Left ventricle myocardium inferior (tissue), 1 donor: ENCODE results near the gene ACTL8. TPM values are rescaled to one million over a fixed set of nuclear protein-coding genes. Genes with fewer than 3 reads are reported as not detected.

ENCODE experiments used
- DNase-seq: peaks from one replicate; pipeline ENCODE4 v3.0.0-alpha.2; 2020
- H3K27ac ChIP-seq: fragments of 200-600 bp; replicated peaks from 2 replicates; pipeline ENCODE4 v1.8.0; 2021
- H3K27me3 ChIP-seq: fragments of 200-600 bp; 2 replicates; pipeline ENCODE4 v1.8.0; 2021; ENCODE audit warnings: low read depth
- H3K36me3 ChIP-seq: fragments of 200-600 bp; 2 replicates; pipeline ENCODE4 v1.8.0; 2021
- H3K4me1 ChIP-seq: fragments of 200-600 bp; 2 replicates; pipeline ENCODE4 v1.8.0; 2021
- H3K4me3 ChIP-seq: fragments of 200-600 bp; 2 replicates; pipeline ENCODE4 v1.8.0; 2021; ENCODE audit warnings: mild to moderate bottlenecking, moderate library complexity
- H3K9me3 ChIP-seq: fragments of 200-600 bp; replicated peaks from 2 replicates; pipeline ENCODE4 v1.8.0; 2021
- CTCF ChIP-seq: fragments of 200-600 bp; IDR thresholded peaks from 2 replicates; pipeline ENCODE4 v1.8.0; 2021; ENCODE audit warnings: antibody characterized with exemption, mild to moderate bottlenecking, borderline replicate concordance
- intact Hi-C: fragments of 100-400 bp; cut with micrococcal nuclease; formaldehyde crosslinking; loops from one replicate; pipeline ENCODE4 v1.11.0; 2022
- total RNA-seq: library from RNA; stranded (reverse); fragmentation: NEBNext Ultra II Directional; extraction: Animal tissue kit (Norgen Biotek cat#: 25700); gene quantifications from one replicate; pipeline ENCODE4 v1.2.1, GENCODE V29; 2021
- donor health status: DM: no; HTN: yes; CAD: no; lungs with severe emphysema.

The ACTL8 gene
- total RNA-seq, 1 donor from 2014 or later: not detected

DNA sequence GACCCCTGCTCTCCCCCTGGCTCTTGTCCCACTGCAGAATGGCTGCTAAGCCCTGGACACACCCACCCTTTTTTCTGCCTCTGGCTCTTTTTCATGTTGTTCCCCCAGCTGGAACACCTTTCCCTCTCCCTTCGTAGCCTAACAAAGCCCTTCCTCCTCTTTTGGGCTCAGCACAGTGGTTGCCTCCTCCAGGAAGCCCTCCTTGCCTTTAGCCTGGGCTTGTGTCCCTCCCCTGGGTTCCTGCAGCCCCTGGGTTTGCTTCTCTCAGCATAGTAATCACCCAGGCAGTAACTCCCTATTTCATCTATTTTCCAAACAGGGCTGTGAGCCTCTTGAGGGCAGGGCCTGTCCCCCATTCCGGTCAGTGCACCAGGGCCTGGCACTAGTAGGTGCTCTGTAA lies 19.8 kb upstream of the ACTL8 start:
- intact Hi-C loops: no loop called here
- Histone ChIP-seq H3K27me3 (peaks cover 53% of the 10 kb centered on the region), H3K9me3 (no peaks in the 10 kb centered on the region)

GRCh38 chr1:17735793-17736192 lies 19.3 kb upstream of the ACTL8 start:
- Histone ChIP-seq H3K9me3 (no peaks in the 10 kb centered on the region), H3K4me1 (no peaks in the 10 kb centered on the region), H3K36me3 (no peaks in the 10 kb centered on the region), H3K4me3 (no peak overlapping the region), H3K27me3 (peaks cover 53% of the 10 kb centered on the region), H3K27ac (no peak overlapping the region)
- DNase-seq: no peak
- no peak for TF ChIP-seq CTCF
- intact Hi-C loops: no loop called here

More for the DNA sequence above, 19.8 kb upstream of the ACTL8 start:
- Histone ChIP-seq H3K4me3 (no peak overlapping the region), H3K4me1 (no peaks in the 10 kb centered on the region), H3K36me3 (no peaks in the 10 kb centered on the region), H3K27ac (no peak overlapping the region)
- no peak for DNase-seq
- no peak for TF ChIP-seq CTCF

DNA sequence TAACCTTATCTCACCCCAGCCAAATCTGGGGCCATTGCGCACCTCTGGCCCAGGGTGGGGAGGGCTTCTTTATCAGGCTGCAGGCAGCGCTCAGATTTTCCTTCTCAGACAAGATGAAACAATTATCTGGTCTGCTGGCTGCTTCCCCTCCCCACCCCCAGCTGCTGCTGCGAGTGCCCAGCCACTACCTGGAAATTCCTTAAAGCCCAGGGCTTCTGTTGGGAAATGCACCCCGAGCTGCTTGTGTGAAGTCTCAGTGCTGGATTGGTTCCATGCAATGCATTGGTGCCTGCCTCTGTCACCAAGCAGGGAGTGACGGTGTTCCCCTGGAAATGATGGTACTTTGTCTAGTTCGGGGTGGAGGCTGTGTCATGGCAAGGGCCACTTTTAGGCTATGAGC lies 18.5 kb upstream of the ACTL8 start:
- no peak overlapping the region for H3K27ac ChIP-seq
- DNase-seq: no peak
- intact Hi-C loops: no loop called here
- no peak for TF ChIP-seq CTCF
- H3K4me3 ChIP-seq: no peak overlapping the region
- no peaks in the 10 kb centered on the region for H3K4me1 ChIP-seq
- H3K27me3 ChIP-seq: peaks cover 53% of the 10 kb centered on the region
- H3K36me3 ChIP-seq: no peaks in the 10 kb centered on the region
- no peaks in the 10 kb centered on the region for H3K9me3 ChIP-seq

DNA sequence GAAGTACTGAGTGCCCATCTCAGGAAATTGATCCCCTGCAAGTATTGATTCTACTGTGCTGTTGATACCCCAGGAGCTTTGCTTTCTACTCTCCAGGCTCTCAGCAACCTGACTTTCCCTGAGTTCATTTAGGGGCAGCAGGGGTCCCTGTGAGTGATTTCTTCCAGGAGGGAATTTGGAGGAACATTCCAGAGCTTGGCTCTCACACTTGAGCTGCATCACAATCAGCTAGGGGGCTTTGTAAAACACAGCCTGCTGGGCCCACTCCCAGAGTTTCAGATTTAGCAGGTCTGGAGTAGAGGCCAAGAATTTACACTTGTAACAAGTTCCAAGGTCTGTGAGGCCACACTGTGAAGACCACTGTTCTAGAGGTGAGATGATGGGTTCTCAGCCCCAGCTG lies 16.1 kb upstream of the ACTL8 start:
- no peak for DNase-seq
- Histone ChIP-seq H3K27me3 (peaks cover 63% of the 10 kb centered on the region), H3K36me3 (no peaks in the 10 kb centered on the region), H3K27ac (no peak overlapping the region), H3K4me1 (peaks cover 9% of the 10 kb centered on the region), H3K4me3 (no peak overlapping the region), H3K9me3 (no peaks in the 10 kb centered on the region)
- TF ChIP-seq CTCF: no peak
- intact Hi-C loops: no loop called here

GRCh38 chr1:17741052-17741451 lies 14.1 kb upstream of the ACTL8 start:
- Histone ChIP-seq H3K4me1 (peaks cover 9% of the 10 kb centered on the region), H3K27ac (no peak overlapping the region), H3K4me3 (no peak overlapping the region), H3K27me3 (peaks cover 61% of the 10 kb centered on the region), H3K9me3 (no peaks in the 10 kb centered on the region), H3K36me3 (no peaks in the 10 kb centered on the region)
- no peak for TF ChIP-seq CTCF
- intact Hi-C loops: no loop called here
- no peak for DNase-seq

DNA sequence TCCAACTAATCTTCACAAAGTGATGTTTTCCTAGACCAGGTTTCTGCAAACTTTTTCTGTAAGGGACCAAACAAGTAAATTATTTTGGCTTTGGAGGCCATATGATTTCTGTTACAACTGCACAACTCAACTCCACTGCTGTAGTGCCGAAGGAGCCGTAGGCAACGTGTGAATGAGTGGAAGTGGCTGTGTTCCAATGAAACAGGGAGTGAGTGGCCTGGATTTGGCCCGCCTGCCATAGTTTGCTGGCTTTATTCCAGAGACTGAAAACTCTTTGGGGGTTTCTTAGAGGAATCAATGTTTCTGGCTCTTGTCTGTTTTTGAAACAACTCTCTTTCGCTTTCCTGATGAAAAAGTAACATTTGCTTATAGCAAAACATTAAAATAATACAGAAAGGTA lies 12.6 kb upstream of the ACTL8 start:
- Histone ChIP-seq H3K4me3 (no peak overlapping the region), H3K36me3 (no peaks in the 10 kb centered on the region), H3K9me3 (no peaks in the 10 kb centered on the region), H3K27me3 (peaks cover 58% of the 10 kb centered on the region), H3K27ac (no peak overlapping the region), H3K4me1 (peaks cover 9% of the 10 kb centered on the region)
- DNase-seq: no peak
- intact Hi-C loops: no loop called here
- TF ChIP-seq CTCF: no peak
